Liver (tissue), 3 donors: ENCODE results near the gene GPD1.

Source experiments
- ATF3 ChIP-seq: IDR thresholded peaks from 2 replicates; pipeline ENCODE4 v1.6.1; 2016; ENCODE audit warnings: antibody characterized with exemption
- CTCF ChIP-seq: fragments of 150-350 bp; IDR thresholded peaks from 2 replicates; pipeline ENCODE4 v1.5.1; 2017; ENCODE audit warnings: improper control_type of control experiment, low read depth, low read length; ENCODE audit not compliant: missing input control
- FOXA1 ChIP-seq: IDR thresholded peaks from 2 replicates; pipeline ENCODE4 v1.6.1; 2016; ENCODE audit warnings: antibody characterized with exemption
- GABPA ChIP-seq, 2 donors: IDR thresholded peaks in 1 of 2; conservative IDR thresholded peaks in 1 of 2; 2 replicates each; pipeline ENCODE4 v1.6.1; 2016; ENCODE audit warnings: antibody characterized with exemption in 2 of 2, mild to moderate bottlenecking in 1 of 2, moderate library complexity in 1 of 2
- MAX ChIP-seq: IDR thresholded peaks from 2 replicates; pipeline ENCODE4 v1.6.1; 2016; ENCODE audit warnings: antibody characterized with exemption
- RAD21 ChIP-seq, 2 donors: IDR thresholded peaks; 2 replicates each; pipeline ENCODE4 v1.6.1; 2016; ENCODE audit warnings: antibody characterized with exemption in 2 of 2, mild to moderate bottlenecking in 2 of 2
- REST ChIP-seq: IDR thresholded peaks from 2 replicates; pipeline ENCODE4 v1.6.1; 2016; ENCODE audit warnings: antibody characterized with exemption, mild to moderate bottlenecking
- TAF1 ChIP-seq: conservative IDR thresholded peaks from 2 replicates; pipeline ENCODE4 v1.6.1; 2016; ENCODE audit warnings: antibody characterized with exemption, mild to moderate bottlenecking
- donor health status: healthy.
- donor health status: healthy.

GRCh38 chr12:50065726-50066310, 38.0 kb upstream of the GPD1 start:
- no peak for TF ChIP-seq RAD21 (IDR thresholded peaks at IDR 0.05)
- no peak for TF ChIP-seq CTCF
- no peak for TF ChIP-seq REST
- no peak for TF ChIP-seq ATF3
- no peak for TF ChIP-seq MAX
- TF ChIP-seq FOXA1, result no peak
- no peak for TF ChIP-seq GABPA (IDR thresholded peaks at IDR 0.05 in 1 of 2, conservative IDR thresholded peaks at IDR 0.05 in 1 of 2)
- no peak for TF ChIP-seq TAF1
